ENCODE data around the gene TRPM4.
"Not testable (repeated sequence)": the region's sequence is repeated elsewhere in the genome, so short reads cannot be mapped to it uniquely, and the experiment has no call there.

Gene TRPM4

GRCh38 chr19:49125025-49125731 lies 32.4 kb upstream of the TRPM4 start:
- DNase-seq, result no peak

GRCh38 chr19:49126575-49126974 lies 31.0 kb upstream of the TRPM4 start:
- DNase-seq, result no peak

- not testable (repeated sequence) for DNase-seq
Measured at GRCh38 chr19:49127225-49127624, 30.4 kb upstream of the TRPM4 start.

DNA sequence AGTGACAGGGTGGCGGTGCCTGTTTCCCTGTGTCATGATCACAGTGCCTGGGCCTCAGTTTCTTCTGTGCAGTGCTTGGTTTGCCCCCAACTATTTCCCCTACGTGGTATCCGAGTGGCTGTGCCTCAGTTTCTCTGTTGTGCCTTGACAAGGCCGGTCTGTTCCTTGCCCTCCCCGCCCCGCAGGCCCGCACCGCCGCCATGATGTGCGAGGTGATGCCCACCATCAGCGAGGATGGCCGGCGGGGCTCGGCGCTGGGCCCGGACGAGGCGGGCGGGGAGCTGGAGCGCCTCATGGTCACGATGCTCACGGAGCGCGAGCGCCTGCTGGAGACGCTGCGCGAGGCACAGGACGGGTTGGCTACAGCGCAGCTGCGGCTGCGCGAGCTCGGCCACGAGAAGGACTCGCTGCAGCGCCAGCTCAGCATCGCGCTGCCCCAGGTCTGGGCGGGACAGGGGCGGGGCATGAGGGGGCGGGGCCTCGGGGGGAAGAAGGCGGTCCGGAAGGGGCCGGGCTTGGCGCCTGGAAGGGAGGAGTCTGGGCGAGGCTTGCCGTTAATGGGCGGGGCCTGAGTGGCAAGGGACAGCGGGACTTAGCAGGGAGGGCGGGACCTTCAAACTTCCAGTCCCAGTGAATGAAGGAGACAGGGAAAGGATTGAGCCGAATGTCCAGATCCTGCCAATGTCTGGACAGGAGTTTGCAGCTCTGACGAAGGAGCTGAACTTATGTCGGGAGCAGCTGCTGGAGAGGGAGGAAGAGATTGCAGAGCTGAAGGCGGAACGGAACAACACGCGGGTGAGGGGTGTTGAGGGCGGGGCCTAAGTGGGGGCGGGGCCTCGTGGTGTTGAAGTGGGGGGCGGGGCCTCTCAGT lies 29.7 kb upstream of the TRPM4 start:
- peak; percentile 81 for DNase-seq

DNA sequence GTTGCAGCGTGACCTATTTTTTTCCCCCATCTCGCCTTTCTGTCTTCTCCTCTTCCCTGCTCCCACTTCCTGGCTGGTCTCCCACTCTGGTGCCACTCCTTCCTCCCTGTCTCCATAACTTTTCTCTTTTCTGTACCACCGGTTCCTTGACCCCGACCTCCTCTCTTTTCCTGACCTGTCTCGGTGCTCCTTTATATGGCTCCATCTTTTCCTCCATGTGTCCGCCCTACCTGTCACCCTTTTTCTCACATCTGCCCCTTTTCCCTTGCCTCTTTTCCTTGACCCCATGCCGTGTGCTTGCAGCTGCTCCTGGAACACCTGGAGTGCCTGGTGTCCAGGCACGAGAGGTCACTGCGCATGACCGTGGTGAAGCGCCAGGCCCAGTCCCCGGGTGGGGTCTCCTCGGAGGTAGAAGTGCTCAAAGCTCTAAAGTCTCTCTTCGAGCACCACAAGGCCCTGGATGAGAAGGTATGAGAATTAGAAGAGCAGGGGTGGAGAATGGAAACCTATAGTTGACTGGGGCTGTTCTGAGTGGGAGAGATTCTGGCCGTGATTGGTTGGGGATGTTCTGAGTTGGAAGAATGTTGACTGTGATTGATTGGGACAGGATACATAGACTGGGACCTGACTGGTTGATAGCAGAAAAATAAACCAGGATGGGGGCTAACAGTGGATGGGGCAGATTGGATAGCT lies 28.9 kb upstream of the TRPM4 start:
- no peak for DNase-seq

DNA sequence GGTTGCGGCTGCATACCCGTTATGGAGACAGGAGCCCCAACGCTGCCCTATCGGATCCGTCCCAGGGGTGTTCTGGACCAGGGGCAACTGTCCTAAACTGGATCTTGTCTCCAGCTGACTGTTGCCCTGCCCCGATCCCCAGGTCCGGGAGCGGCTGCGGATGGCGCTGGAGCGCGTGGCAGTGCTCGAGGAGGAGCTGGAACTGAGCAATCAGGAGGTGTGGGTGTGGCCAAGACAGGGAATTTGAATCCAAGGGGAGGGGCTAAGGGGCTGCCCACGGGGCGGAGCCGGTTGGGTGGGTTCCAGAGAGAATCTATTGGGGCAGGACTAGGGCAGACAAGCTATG lies 28.4 kb upstream of the TRPM4 start:
- no peak for DNase-seq

DNA sequence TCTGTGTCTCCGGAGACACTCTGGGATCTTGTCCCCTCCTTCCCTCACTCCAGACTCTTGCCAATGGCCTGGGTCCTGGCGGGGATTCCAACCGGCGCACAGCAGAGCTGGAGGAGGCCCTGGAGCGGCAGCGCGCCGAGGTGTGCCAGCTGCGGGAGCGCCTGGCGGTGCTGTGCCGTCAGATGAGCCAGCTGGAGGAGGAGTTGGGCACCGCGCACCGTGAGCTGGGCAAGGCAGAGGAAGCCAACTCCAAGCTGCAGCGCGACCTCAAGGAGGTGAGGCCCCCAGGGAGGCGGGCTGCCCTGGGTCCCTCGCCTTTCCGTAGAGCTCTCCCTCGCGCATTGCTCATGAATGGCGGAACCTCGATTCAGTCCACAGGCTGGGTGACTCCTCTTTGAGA lies 27.3 kb upstream of the TRPM4 start:
- no peak for DNase-seq

- no peak for DNase-seq
Measured at GRCh38 chr19:49132974-49133609, 24.5 kb upstream of the TRPM4 start.

GRCh38 chr19:49133621-49134454 lies 23.8 kb upstream of the TRPM4 start:
- DNase-seq, result peak; percentile 66

GRCh38 chr19:49135686-49136085 lies 21.9 kb upstream of the TRPM4 start:
- no peak for DNase-seq

DNA sequence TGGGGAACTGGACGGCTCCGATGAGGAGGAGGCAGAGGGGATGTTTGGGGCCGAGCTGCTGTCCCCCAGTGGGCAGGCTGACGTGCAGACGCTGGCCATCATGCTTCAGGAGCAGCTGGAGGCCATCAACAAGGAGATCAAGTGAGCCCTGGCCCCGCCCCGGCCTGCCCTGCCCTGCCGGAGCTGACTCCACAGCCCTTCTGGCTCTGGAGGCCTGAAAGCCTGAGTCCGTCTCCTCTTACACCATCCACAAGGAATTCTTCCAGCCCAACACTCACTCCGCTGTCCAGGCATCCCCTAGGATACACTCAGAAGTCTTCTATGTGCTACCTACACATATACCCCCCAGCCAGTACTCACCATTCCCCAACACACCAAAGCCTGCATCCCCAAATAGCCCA lies 20.8 kb upstream of the TRPM4 start:
- DNase-seq, result peak; percentile 47

GRCh38 chr19:49140951-49141350 lies 16.6 kb upstream of the TRPM4 start:
- no peak for DNase-seq

- no peak for DNase-seq
Measured at GRCh38 chr19:49141352-49141751, 16.2 kb upstream of the TRPM4 start.

DNA sequence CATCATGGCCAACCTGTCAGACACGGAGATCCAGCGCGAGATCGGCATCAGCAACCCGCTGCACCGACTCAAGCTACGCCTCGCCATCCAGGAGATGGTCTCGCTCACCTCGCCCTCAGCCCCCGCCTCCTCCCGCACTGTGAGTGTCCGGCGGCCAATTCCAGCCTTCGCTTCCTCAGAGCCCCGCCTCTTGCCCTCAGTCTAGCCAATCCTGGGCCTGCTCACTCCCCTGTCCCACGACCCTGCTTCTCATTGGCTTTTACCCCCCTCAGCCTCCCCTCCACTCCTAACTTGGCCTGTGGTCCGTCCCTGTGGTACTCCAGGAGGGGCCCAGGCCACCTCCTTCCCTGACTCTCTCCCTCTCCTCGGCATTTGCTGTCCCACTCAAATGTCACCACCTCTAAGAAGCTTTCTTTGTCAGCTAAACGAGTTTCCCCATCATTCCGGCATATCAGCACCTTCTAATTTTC lies 14.7 kb upstream of the TRPM4 start:
- peak; percentile 73 for DNase-seq

DNA sequence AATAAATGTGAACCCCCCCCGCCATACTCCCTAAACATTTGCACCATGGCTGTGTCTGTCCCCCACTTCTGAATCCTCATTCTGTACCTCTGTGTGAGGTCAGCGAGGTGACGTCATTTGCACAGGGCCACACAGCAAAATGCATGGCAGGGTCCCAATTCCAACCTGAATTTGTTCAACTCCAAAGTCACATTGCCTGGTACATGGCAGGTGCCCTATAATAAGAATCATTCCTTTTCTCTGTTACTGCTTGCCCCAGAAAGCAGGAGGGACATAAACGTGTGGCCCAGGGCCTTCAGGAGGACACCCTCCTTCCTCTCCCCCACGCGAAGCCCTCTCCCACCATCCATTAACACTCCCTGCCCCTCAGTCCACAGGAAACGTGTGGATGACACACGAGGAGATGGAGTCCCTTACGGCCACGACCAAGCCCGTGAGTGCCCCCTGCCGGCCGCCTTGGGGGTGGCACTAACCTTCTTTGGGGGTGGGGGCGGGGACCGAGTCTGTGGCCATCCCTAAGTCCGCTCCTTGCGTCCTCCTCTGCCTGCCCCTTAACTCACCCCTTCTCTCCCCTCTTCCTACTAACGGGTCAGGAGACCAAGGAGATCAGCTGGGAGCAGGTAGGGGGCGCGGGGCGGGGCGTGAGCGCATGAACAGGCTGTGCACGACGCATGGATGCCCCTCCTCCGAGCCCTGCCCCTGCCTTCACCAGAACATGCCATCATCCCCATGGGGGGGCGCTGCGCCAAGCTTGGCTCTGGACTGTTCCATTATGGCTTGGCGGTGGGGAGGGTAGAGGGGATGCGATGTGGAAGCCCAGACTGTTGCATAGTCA lies 11.8 kb upstream of the TRPM4 start:
- DNase-seq, result peak; percentile 80

DNA sequence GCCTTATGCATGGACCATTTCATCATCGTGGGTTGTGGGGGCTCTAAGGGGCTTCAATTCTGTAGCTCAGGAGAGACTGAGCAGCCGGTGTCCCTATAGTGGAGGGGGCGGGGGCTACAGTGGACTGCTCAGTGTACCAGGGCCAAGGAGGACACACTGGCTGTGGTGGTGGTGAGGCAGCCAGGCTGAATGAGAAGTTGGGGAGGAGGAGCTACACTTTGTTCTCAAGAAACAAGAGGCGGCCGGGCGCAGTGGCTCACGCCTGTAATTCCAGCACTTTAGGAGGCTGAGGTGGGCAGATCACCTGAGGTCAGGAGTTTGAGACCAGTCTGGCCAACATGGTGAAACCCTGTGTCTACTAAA lies 11.2 kb upstream of the TRPM4 start:
- DNase-seq, result not testable (repeated sequence)

DNA sequence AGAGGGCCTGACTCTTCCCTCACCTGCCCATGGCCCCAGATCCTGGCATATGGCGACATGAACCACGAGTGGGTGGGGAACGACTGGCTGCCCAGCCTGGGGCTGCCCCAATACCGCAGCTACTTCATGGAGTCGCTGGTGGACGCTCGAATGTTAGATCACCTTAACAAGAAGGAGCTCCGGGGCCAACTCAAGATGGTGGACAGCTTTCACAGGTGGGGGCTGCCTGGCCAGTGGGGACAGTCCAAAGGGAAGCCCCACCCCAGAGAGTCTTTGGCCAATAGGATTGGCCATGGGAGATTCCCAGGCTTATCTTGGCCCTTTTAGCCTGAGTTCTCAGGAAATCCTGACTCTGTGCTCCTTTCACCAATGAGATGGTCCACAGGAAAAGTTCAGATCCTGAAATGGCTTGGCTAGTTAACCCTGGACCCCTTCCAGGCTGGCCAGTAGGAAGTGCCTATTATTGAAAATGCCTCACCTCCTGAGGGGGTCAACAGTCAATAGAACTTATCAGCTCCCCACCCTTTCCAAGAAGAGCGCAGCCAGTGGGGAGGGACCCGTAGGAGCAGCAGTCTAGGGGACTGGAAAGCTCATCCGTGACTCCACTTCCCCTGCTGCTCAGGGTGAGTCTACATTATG lies 9.4 kb upstream of the TRPM4 start:
- DNase-seq, result no peak

DNA sequence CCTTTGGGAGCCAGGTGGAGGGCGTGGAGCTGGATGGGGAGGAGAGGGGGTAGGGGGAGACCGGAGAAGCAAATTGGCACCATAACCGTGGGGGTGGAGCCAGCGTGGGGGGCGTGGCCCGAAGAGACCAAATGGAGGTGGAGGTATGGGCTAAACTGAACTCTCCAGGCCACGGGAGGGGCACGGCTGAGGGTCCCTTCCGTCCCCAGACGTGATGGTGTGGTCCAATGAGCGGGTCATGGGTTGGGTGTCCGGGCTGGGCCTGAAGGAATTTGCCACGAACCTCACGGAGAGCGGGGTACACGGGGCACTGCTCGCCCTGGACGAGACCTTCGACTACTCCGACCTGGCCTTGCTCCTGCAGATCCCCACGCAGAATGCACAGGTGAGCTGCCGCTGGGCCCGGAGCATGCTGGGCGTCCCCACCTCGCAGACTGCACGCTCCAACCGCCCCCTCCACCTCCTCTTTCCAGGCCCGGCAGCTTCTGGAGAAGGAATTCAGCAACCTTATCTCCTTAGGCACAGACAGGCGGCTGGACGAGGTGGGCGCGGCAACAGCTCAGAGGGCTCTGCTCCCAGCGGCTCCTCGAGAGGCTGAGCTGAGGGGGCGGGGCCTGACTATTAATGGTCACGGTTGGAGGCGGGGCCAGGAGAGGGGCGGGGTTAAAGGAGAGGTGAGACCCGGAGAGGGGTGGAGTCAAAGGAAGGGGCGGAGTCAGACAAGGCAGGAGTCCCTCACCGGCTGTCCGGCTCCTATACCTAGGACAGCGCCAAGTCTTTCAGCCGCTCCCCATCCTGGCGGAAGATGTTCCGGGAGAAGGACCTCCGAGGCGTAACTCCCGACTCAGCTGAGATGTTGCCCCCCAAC lies 8.6 kb upstream of the TRPM4 start:
- peak; percentile 86 for DNase-seq

DNA sequence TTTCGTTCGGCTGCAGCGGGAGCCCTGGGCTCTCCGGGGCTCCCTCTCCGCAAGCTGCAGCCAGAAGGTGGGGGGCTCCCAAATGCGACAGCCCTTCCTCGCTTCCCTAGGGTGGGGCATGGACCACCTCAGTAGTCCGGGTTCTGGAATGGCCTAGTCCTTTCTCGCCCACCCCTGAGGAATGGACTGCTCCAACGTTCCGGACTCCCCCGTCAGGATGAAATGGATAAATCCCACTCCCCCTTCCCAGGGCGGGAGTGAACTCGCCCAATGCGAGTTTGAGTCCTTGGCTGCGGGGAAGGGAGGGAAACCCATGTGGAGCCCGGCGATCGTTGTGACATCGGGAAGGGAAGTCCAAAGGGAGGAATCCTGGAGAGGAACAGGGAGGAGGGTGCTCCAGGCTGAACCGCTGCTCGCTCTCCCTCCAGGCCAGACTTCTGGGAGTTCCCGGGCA lies 7.9 kb upstream of the TRPM4 start:
- DNase-seq, result no peak
